RWPE2 (cell line): ENCODE data around the gene TRIM54.

ENCODE experiments used
- ATAC-seq: fragments of 200-7000 bp; cut with Tn5 transposase; 3 replicates; pipeline ENCODE4 v1.9.1; 2021; ENCODE audit warnings: low read depth
- DNase-seq: peaks from one replicate; pipeline ENCODE4 v3.0.0-alpha.2; 2020; ENCODE audit warnings: low spot score
- H3K27ac ChIP-seq: fragments of 450-650 bp; 2 replicates; pipeline ENCODE4 v1.5.1; 2017; ENCODE audit warnings: mild to moderate bottlenecking; ENCODE audit not compliant: poor library complexity, severe bottlenecking
- H3K27me3 ChIP-seq: fragments of 250-450 bp; sonication (Bioruptor Pico); 2 replicates; pipeline ENCODE4 v1.5.1; 2021; ENCODE audit warnings: mild to moderate bottlenecking, moderate library complexity; ENCODE audit not compliant: insufficient read depth, poor library complexity, severe bottlenecking
- H3K36me3 ChIP-seq: fragments of 250-450 bp; sonication (Bioruptor Pico); 2 replicates; pipeline ENCODE4 v1.5.1; 2020; ENCODE audit warnings: low read depth, mild to moderate bottlenecking, moderate library complexity
- H3K4me1 ChIP-seq: fragments of 250-450 bp; sonication (Bioruptor Pico); 2 replicates; pipeline ENCODE4 v1.5.1; 2021; ENCODE audit warnings: mild to moderate bottlenecking, moderate library complexity; ENCODE audit not compliant: insufficient read depth, poor library complexity, severe bottlenecking
- H3K4me3 ChIP-seq: fragments of 250-450 bp; sonication (Bioruptor Pico); 2 replicates; pipeline ENCODE4 v1.5.1; 2021; ENCODE audit warnings: mild to moderate bottlenecking, moderate library complexity; ENCODE audit not compliant: severe bottlenecking
- H3K9me3 ChIP-seq: fragments of 250-450 bp; sonication (Bioruptor Pico); 2 replicates; pipeline ENCODE4 v1.5.1; 2021; ENCODE audit warnings: mild to moderate bottlenecking, moderate library complexity; ENCODE audit not compliant: severe bottlenecking
- CTCF ChIP-seq: fragments of 450-650 bp; IDR thresholded peaks from one replicate; pipeline ENCODE4 v1.5.1; 2017; ENCODE audit warnings: mild to moderate bottlenecking, moderate library complexity; ENCODE audit not compliant: poor library complexity, severe bottlenecking

Gene TRIM54

GRCh38 chr2:27238976-27239375, 43.3 kb upstream of the TRIM54 start:
- no peak overlapping the region for H3K27ac ChIP-seq
- ATAC-seq = no peak

GRCh38 chr2:27240406-27240805, 41.8 kb upstream of the TRIM54 start:
- H3K27ac ChIP-seq = no peak overlapping the region
- no peak for ATAC-seq

More at GRCh38 chr2:27238976-27239375, 43.3 kb upstream of the TRIM54 start:
- no peaks in the 10 kb centered on the region for H3K27me3 ChIP-seq
- no peak for TF ChIP-seq CTCF
- H3K36me3 ChIP-seq = peaks cover 96% of the 10 kb centered on the region
- no peaks in the 10 kb centered on the region for H3K9me3 ChIP-seq
- H3K4me3 ChIP-seq = no peak overlapping the region
- H3K4me1 ChIP-seq = no peaks in the 10 kb centered on the region
- no peak for DNase-seq

GRCh38 chr2:27241761-27242613, 40.2 kb upstream of the TRIM54 start:
- peaks cover 69% of the 10 kb centered on the region for H3K36me3 ChIP-seq
- TF ChIP-seq CTCF = no peak
- H3K4me3 ChIP-seq = no peak overlapping the region
- H3K4me1 ChIP-seq = no peaks in the 10 kb centered on the region
- DNase-seq (no peak), ATAC-seq (no peak)
- H3K9me3 ChIP-seq = no peaks in the 10 kb centered on the region
- H3K27ac ChIP-seq = no peak overlapping the region
- H3K27me3 ChIP-seq = no peaks in the 10 kb centered on the region

More at GRCh38 chr2:27240406-27240805, 41.8 kb upstream of the TRIM54 start:
- no peaks in the 10 kb centered on the region for H3K27me3 ChIP-seq
- peaks cover 85% of the 10 kb centered on the region for H3K36me3 ChIP-seq
- no peak for TF ChIP-seq CTCF
- H3K4me3 ChIP-seq = no peak overlapping the region
- no peak for DNase-seq
- H3K4me1 ChIP-seq = no peaks in the 10 kb centered on the region
- no peaks in the 10 kb centered on the region for H3K9me3 ChIP-seq

GRCh38 chr2:27242614-27242951, 39.6 kb upstream of the TRIM54 start:
- ATAC-seq (no peak), DNase-seq (no peak)
- peaks cover 63% of the 10 kb centered on the region for H3K36me3 ChIP-seq
- H3K27me3 ChIP-seq = no peaks in the 10 kb centered on the region
- TF ChIP-seq CTCF = no peak
- no peak overlapping the region for H3K27ac ChIP-seq
- H3K4me3 ChIP-seq = no peak overlapping the region
- H3K9me3 ChIP-seq = no peaks in the 10 kb centered on the region
- no peaks in the 10 kb centered on the region for H3K4me1 ChIP-seq
